Upper lobe of right lung (tissue), 1 donor: Measurements from ENCODE around the gene RIPK3. TPM values are rescaled to one million over a fixed set of nuclear protein-coding genes. Genes with fewer than 3 reads are reported as not detected.

Experiments
- ATAC-seq: fragments of 200-7000 bp; cut with Tn5 transposase; one replicate; pipeline ENCODE4 v1.9.1; 2020; ENCODE audit warnings: mild to moderate bottlenecking, moderate library complexity
- DNase-seq: peaks from one replicate; pipeline ENCODE4 v3.0.0-alpha.2; 2020
- H3K27ac ChIP-seq: fragments of 200-600 bp; one replicate; pipeline ENCODE4 v1.8.0; 2022
- H3K27me3 ChIP-seq: fragments of 200-600 bp; one replicate; pipeline ENCODE4 v1.8.0; 2022; ENCODE audit warnings: mild to moderate bottlenecking
- H3K36me3 ChIP-seq: fragments of 200-600 bp; one replicate; pipeline ENCODE4 v1.8.0; 2022
- H3K4me1 ChIP-seq: fragments of 200-600 bp; one replicate; pipeline ENCODE4 v1.8.0; 2022
- H3K4me3 ChIP-seq: fragments of 200-600 bp; one replicate; pipeline ENCODE4 v1.8.0; 2022; ENCODE audit warnings: mild to moderate bottlenecking
- H3K9me3 ChIP-seq: fragments of 200-600 bp; one replicate; pipeline ENCODE4 v1.8.0; 2022
- CTCF ChIP-seq: fragments of 200-600 bp; IDR thresholded peaks from one replicate; pipeline ENCODE4 v1.8.0; 2022; ENCODE audit warnings: antibody characterized with exemption
- intact Hi-C: fragments of 100-400 bp; cut with DNase I; formaldehyde crosslinking; loops from one replicate; pipeline ENCODE4 v1.11.0; 2022
- total RNA-seq: library from RNA; stranded (reverse); fragmentation: NEBNext Ultra II Directional; extraction: Animal tissue kit (Norgen Biotek cat#: 25700); gene quantifications from one replicate; pipeline ENCODE4 v1.2.1, GENCODE V29; 2021
- donor health status: DM: no; HTN: yes; CAD: no; lungs with severe emphysema.

The RIPK3 gene
- total RNA-seq, 1 donor from 2014 or later = 23.4 TPM

- intact Hi-C loops = loop anchor here (5.0 kb wide), 1 partner anchor 59 kb away; the partner anchor contains the start of genes CBLN3 and KHNYN
- peak overlapping the region; percentile 69 for H3K27ac ChIP-seq
- peak overlapping the region; percentile 56 for H3K4me3 ChIP-seq
- H3K9me3 ChIP-seq = no peaks in the 10 kb centered on the region
- DNase-seq (peak; percentile 70), ATAC-seq (no peak)
- H3K4me1 ChIP-seq = peaks cover 23% of the 10 kb centered on the region
- no peaks in the 10 kb centered on the region for H3K27me3 ChIP-seq
- H3K36me3 ChIP-seq = no peaks in the 10 kb centered on the region
- no peak for TF ChIP-seq CTCF
These were observed 28.9 kb upstream of the RIPK3 start for GRCh38 chr14:24368562-24369252.

GRCh38 chr14:24368212-24368561 is 28.4 kb upstream of the RIPK3 start:
- no peak for ATAC-seq
- peaks cover 23% of the 10 kb centered on the region for H3K4me1 ChIP-seq
- DNase-seq = no peak
- no peaks in the 10 kb centered on the region for H3K9me3 ChIP-seq
- TF ChIP-seq CTCF = no peak
- H3K27me3 ChIP-seq = no peaks in the 10 kb centered on the region
- peak overlapping the region; percentile 56 for H3K4me3 ChIP-seq
- peak overlapping the region; percentile 69 for H3K27ac ChIP-seq
- intact Hi-C loops = loop anchor here (5.0 kb wide), 1 partner anchor 59 kb away; the partner anchor contains the start of genes CBLN3 and KHNYN
- H3K36me3 ChIP-seq = no peaks in the 10 kb centered on the region

- Histone ChIP-seq H3K27ac (peak within 1 kb of the TSS; percentile 83), H3K4me3 (peak within 1 kb of the TSS; percentile 56), H3K9me3 (no peaks in the 10 kb centered on the region), H3K4me1 (peaks cover 23% of the 10 kb centered on the region), H3K36me3 (no peaks in the 10 kb centered on the region), H3K27me3 (no peaks in the 10 kb centered on the region)
- DNase-seq (no peak), ATAC-seq (peak; percentile 2)
- TF ChIP-seq CTCF = no peak
- intact Hi-C loops = loop anchor here (5.0 kb wide), 1 partner anchor 60 kb away; the partner anchor contains the start of genes CBLN3 and KHNYN
These were observed 27.9 kb upstream of the RIPK3 start, which contains the start of gene NFATC4 for GRCh38 chr14:24367514-24368211. Gene NFATC4 (plus strand): TSS chr14:24368184. CDS start chr14:24368341, 157 bp downstream.

GRCh38 chr14:24366721-24367513 is 27.1 kb upstream of the RIPK3 start:
- no peak for TF ChIP-seq CTCF

GRCh38 chr14:24366413-24366720 is 26.6 kb upstream of the RIPK3 start:
- H3K9me3 ChIP-seq = no peaks in the 10 kb centered on the region
- H3K4me1 ChIP-seq = peaks cover 23% of the 10 kb centered on the region
- intact Hi-C loops = loop anchor here (5.0 kb wide), 1 partner anchor 61 kb away; the partner anchor contains the start of genes CBLN3 and KHNYN
- no peak for ATAC-seq
- no peaks in the 10 kb centered on the region for H3K36me3 ChIP-seq
- no peak for DNase-seq
- H3K27me3 ChIP-seq = no peaks in the 10 kb centered on the region
- peak overlapping the region; percentile 83 for H3K27ac ChIP-seq
- TF ChIP-seq CTCF = no peak
- peak overlapping the region; percentile 56 for H3K4me3 ChIP-seq

More at GRCh38 chr14:24366721-24367513, 27.1 kb upstream of the RIPK3 start:
- intact Hi-C loops = loop anchor here (5.0 kb wide), 1 partner anchor 60 kb away; the partner anchor contains the start of genes CBLN3 and KHNYN
- Histone ChIP-seq H3K27me3 (no peaks in the 10 kb centered on the region), H3K36me3 (no peaks in the 10 kb centered on the region), H3K27ac (peak overlapping the region; percentile 83), H3K4me1 (peaks cover 23% of the 10 kb centered on the region), H3K9me3 (no peaks in the 10 kb centered on the region), H3K4me3 (peak overlapping the region; percentile 56)
- ATAC-seq (peak; percentile 86), DNase-seq (peak; percentile 95)
